ENCODE results near the gene TGFBR2. TPM values are rescaled to one million over a fixed set of nuclear protein-coding genes. Genes with fewer than 3 reads are reported as not detected.

Gene TGFBR2
- total and polyA plus RNA-seq, 2 of the 13 experiments (the other 11 are each of a cell fraction or from before 2014, with no cell fraction given) = 82.2 to 187 TPM

- TF ChIP-seq, protein P1, sequence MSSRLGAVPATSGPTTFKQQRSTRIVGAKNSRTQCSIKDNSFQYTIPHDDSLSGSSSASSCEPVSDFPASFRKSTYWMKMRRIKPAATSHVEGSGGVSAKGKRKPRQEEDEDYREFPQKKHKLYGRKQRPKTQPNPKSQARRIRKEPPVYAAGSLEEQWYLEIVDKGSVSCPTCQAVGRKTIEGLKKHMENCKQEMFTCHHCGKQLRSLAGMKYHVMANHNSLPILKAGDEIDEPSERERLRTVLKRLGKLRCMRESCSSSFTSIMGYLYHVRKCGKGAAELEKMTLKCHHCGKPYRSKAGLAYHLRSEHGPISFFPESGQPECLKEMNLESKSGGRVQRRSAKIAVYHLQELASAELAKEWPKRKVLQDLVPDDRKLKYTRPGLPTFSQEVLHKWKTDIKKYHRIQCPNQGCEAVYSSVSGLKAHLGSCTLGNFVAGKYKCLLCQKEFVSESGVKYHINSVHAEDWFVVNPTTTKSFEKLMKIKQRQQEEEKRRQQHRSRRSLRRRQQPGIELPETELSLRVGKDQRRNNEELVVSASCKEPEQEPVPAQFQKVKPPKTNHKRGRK (CRISPR knock-in tag; IDR thresholded peaks at IDR 0.05) = no peak
- TF ChIP-seq ZBTB7A (CRISPR knock-in tag; IDR thresholded peaks at IDR 0.05) (no peak), AHR (CRISPR knock-in tag; IDR thresholded peaks at IDR 0.05) (no peak), SCMH1 (CRISPR knock-in tag; IDR thresholded peaks at IDR 0.05; ENCODE audit: borderline replicate concordance) (no peak), THRA (CRISPR knock-in tag; IDR thresholded peaks at IDR 0.05; ENCODE audit: borderline replicate concordance) (peak; percentile 85; the same call in 1 of the 2 replicates), POGZ (CRISPR knock-in tag; IDR thresholded peaks at IDR 0.05) (peak; percentile 95), REXO4 (CRISPR knock-in tag; IDR thresholded peaks at IDR 0.05; ENCODE audit: borderline replicate concordance) (no peak), THAP8 (CRISPR knock-in tag; IDR thresholded peaks at IDR 0.05; ENCODE audit: borderline replicate concordance) (no peak), TAF15 (IDR thresholded peaks at IDR 0.05; ENCODE audit: low read depth, low read length, poor library complexity, severe bottlenecking) (no peak), ZNF430 (CRISPR knock-in tag; IDR thresholded peaks at IDR 0.05) (no peak; the same call in 1 of the 2 replicates), FUBP1 (CRISPR knock-in tag; IDR thresholded peaks at IDR 0.05; ENCODE audit: borderline replicate concordance) (no peak), ZNF296 (CRISPR knock-in tag; conservative IDR thresholded peaks at IDR 0.05) (no peak), TFE3 (CRISPR knock-in tag; IDR thresholded peaks at IDR 0.05) (peak; percentile 95), THYN1 (CRISPR knock-in tag; IDR thresholded peaks at IDR 0.05; ENCODE audit: borderline replicate concordance, low read depth) (no peak), TBL1XR1 (IDR thresholded peaks at IDR 0.05; ENCODE audit: borderline replicate concordance, low read length, partially characterized antibody) (peak; percentile 97), ZNF460 (CRISPR knock-in tag; IDR thresholded peaks at IDR 0.05; ENCODE audit: borderline replicate concordance) (no peak)
- TF ChIP-seq, protein P2, sequence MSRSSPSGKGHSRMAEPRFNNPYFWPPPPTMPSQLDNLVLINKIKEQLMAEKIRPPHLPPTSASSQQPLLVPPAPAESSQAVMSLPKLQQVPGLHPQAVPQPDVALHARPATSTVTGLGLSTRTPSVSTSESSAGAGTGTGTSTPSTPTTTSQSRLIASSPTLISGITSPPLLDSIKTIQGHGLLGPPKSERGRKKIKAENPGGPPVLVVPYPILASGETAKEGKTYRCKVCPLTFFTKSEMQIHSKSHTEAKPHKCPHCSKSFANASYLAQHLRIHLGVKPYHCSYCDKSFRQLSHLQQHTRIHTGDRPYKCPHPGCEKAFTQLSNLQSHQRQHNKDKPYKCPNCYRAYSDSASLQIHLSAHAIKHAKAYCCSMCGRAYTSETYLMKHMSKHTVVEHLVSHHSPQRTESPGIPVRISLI (CRISPR knock-in tag; IDR thresholded peaks at IDR 0.05; ENCODE audit: borderline replicate concordance) = peak; percentile 84; the same call in 1 of the 2 replicates
- TF ChIP-seq, protein P3, sequence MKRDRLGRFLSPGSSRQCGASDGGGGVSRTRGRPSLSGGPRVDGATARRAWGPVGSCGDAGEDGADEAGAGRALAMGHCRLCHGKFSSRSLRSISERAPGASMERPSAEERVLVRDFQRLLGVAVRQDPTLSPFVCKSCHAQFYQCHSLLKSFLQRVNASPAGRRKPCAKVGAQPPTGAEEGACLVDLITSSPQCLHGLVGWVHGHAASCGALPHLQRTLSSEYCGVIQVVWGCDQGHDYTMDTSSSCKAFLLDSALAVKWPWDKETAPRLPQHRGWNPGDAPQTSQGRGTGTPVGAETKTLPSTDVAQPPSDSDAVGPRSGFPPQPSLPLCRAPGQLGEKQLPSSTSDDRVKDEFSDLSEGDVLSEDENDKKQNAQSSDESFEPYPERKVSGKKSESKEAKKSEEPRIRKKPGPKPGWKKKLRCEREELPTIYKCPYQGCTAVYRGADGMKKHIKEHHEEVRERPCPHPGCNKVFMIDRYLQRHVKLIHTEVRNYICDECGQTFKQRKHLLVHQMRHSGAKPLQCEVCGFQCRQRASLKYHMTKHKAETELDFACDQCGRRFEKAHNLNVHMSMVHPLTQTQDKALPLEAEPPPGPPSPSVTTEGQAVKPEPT (CRISPR knock-in tag; IDR thresholded peaks at IDR 0.05; ENCODE audit: low read depth) = no peak
These were observed 9.2 kb upstream of the TGFBR2 start (continued) for GRCh38 chr3:30597131-30597768.

All from HepG2 (cell line).